ENCODE measurements around the gene DDX10.

DDX10 gene

GRCh38 chr11:108754901-108755625 lies 90.2 kb downstream of the DDX10 start:
- DNase-seq (ENCODE audit: low read depth): no peak
- TF ChIP-seq, protein P1, sequence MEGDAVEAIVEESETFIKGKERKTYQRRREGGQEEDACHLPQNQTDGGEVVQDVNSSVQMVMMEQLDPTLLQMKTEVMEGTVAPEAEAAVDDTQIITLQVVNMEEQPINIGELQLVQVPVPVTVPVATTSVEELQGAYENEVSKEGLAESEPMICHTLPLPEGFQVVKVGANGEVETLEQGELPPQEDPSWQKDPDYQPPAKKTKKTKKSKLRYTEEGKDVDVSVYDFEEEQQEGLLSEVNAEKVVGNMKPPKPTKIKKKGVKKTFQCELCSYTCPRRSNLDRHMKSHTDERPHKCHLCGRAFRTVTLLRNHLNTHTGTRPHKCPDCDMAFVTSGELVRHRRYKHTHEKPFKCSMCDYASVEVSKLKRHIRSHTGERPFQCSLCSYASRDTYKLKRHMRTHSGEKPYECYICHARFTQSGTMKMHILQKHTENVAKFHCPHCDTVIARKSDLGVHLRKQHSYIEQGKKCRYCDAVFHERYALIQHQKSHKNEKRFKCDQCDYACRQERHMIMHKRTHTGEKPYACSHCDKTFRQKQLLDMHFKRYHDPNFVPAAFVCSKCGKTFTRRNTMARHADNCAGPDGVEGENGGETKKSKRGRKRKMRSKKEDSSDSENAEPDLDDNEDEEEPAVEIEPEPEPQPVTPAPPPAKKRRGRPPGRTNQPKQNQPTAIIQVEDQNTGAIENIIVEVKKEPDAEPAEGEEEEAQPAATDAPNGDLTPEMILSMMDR (IDR thresholded peaks at IDR 0.05; ENCODE audit: insufficient read depth, low read depth, low read length, missing control alignments): no peak
- H3K4me3 ChIP-seq (ENCODE audit: low read length): no peak overlapping the region

- H3K4me3 ChIP-seq (ENCODE audit: low read length): no peak overlapping the region
- no peak for DNase-seq (ENCODE audit: low read depth)
- TF ChIP-seq, protein P1 (IDR thresholded peaks at IDR 0.05; ENCODE audit: insufficient read depth, low read depth, low read length, missing control alignments): no peak
Measured at GRCh38 chr11:108757630-108758029, 92.8 kb downstream of the DDX10 start.

DNA sequence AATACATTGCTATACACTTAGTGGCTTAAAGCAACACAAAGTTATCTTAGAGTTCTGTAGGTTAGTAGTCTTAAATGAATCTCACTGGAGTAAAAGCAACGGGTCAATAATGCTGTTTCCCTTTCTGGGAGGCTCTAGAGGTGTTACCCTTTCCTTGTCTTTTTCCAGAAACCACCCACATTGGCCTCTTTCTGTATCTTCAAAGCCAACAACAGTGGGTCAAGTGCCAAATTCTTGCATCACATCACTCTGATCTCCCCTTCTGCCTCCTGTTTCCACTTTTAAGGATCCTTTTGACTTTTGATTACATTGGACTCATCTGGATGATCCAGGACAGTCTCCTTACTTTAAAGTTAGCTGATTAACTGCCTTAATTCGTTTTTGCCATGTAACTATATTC lies 93.6 kb downstream of the DDX10 start:
- TF ChIP-seq, protein P1 (IDR thresholded peaks at IDR 0.05; ENCODE audit: insufficient read depth, low read depth, low read length, missing control alignments): no peak
- H3K4me3 ChIP-seq (ENCODE audit: low read length): no peak overlapping the region
- no peak for DNase-seq (ENCODE audit: low read depth)

GRCh38 chr11:108766596-108767173 lies 101.8 kb downstream of the DDX10 start:
- no peak overlapping the region for H3K4me3 ChIP-seq (ENCODE audit: low read length)
- TF ChIP-seq, protein P1 (IDR thresholded peaks at IDR 0.05; ENCODE audit: insufficient read depth, low read depth, low read length, missing control alignments): no peak
- peak; percentile 49 for DNase-seq (ENCODE audit: low read depth)

GRCh38 chr11:108768370-108768769 lies 103.5 kb downstream of the DDX10 start:
- no peak overlapping the region for H3K4me3 ChIP-seq (ENCODE audit: low read length)
- TF ChIP-seq, protein P1 (IDR thresholded peaks at IDR 0.05; ENCODE audit: insufficient read depth, low read depth, low read length, missing control alignments): no peak
- no peak for DNase-seq (ENCODE audit: low read depth)

DNA sequence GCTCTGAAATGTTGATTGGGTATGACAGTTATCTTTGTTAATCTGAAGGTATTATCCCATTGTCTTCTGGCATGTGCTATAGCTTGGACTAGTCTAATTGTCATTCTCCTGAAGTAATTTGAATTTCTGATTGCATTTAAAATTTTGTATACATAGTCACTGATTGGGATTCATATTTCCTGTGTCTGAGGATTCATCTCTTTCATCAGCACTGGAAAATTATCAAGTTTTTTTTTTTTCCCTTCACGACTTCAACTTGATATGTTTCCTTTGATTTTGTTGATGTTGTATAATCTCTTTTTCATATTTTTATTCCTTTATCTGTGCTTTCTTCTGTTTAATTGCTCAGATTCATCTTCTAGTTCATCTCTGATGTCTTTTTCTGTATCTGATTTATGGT lies 104.1 kb downstream of the DDX10 start:
- H3K4me3 ChIP-seq (ENCODE audit: low read length): no peak overlapping the region
- DNase-seq (ENCODE audit: low read depth): no peak
- TF ChIP-seq, protein P1 (IDR thresholded peaks at IDR 0.05; ENCODE audit: insufficient read depth, low read depth, low read length, missing control alignments): no peak

All from epithelial cell of esophagus (primary cell).